Panc1 (cell line): Measurements from ENCODE around the gene CREB5. TPM values are rescaled to one million over a fixed set of nuclear protein-coding genes. Genes with fewer than 3 reads are reported as not detected.

Source experiments
- ATAC-seq: fragments of 200-7000 bp; cut with Tn5 transposase; 2 replicates; pipeline ENCODE4 v1.9.1; 2020; ENCODE audit warnings: mild to moderate bottlenecking, moderate library complexity
- BruUV-seq: library from RNA; stranded (reverse); fragments of 400-500 nt; replicated peaks from 2 replicates; lab custom pipeline; 2021; lab: Mats Ljungman, UMichigan
- CTCF ChIA-PET: fragments of 300-600 bp; sonication (Branson Sonifier 250); formaldehyde crosslinking; loops from one replicate; lab custom pipeline; 2022; ENCODE audit warnings: antibody characterized with exemption; lab: Charles Lee
- POLR2A ChIA-PET: fragments of 300-600 bp; sonication (Branson Sonifier 250); formaldehyde crosslinking; loops from one replicate; lab custom pipeline; 2022; ENCODE audit warnings: antibody characterized with exemption; lab: Charles Lee
- DNase-seq: peaks from one replicate; pipeline ENCODE4 v3.0.0-alpha.2; 2010; ENCODE audit warnings: low read depth, low spot score
- H3K27ac ChIP-seq: 2 replicates; pipeline ENCODE4 v1.5.1; 2011; ENCODE audit warnings: mild to moderate bottlenecking, low read length, inconsistent platforms
- H3K27me3 ChIP-seq: fragments of 200-500 bp; sonication (Bioruptor generic); 2 replicates; pipeline ENCODE4 v1.6.0; 2014; ENCODE audit warnings: low read length, inconsistent platforms; ENCODE audit not compliant: control insufficient read depth, insufficient read depth
- H3K36me3 ChIP-seq: fragments of 200-500 bp; sonication (Bioruptor generic); 2 replicates; pipeline ENCODE4 v1.5.1; 2014; ENCODE audit warnings: inconsistent platforms, mild to moderate bottlenecking, low read length, moderate library complexity; ENCODE audit not compliant: control insufficient read depth, insufficient read depth
- H3K4me1 ChIP-seq: 2 replicates; pipeline ENCODE4 v1.5.1; 2011; ENCODE audit warnings: inconsistent platforms, mild to moderate bottlenecking, low read length, moderate library complexity; ENCODE audit not compliant: control insufficient read depth, insufficient read depth
- H3K4me3 ChIP-seq, 2 experiments: 2 replicates each; pipeline ENCODE4 v1.5.1; 2011 to 2012; ENCODE audit warnings: low read depth in 2 of 2, low read length in 2 of 2, mild to moderate bottlenecking in 2 of 2, inconsistent platforms in 1 of 2, moderate library complexity in 1 of 2
- H3K9me3 ChIP-seq: fragments of 200-500 bp; sonication (Bioruptor generic); 2 replicates; pipeline ENCODE4 v1.5.1; 2014; ENCODE audit warnings: low read depth, mild to moderate bottlenecking, inconsistent platforms, low read length, moderate library complexity; ENCODE audit not compliant: control insufficient read depth, insufficient read depth
- CTCF ChIP-seq: fragments of 450-650 bp; IDR thresholded peaks from 2 replicates; pipeline ENCODE4 v1.5.1; 2017; ENCODE audit warnings: mild to moderate bottlenecking
- POLR2AphosphoS5 ChIP-seq: IDR thresholded peaks from 2 replicates; pipeline ENCODE4 v1.6.1; 2012; ENCODE audit warnings: mild to moderate bottlenecking, low read depth, low read length, moderate library complexity
- REST ChIP-seq, 2 experiments: IDR thresholded peaks; 2 replicates each; pipeline ENCODE4 v1.6.1; 2011 to 2012; ENCODE audit warnings: low read depth in 2 of 2, control low read depth in 1 of 2, low read length in 1 of 2, mild to moderate bottlenecking in 1 of 2, moderate library complexity in 1 of 2; ENCODE audit not compliant: insufficient read depth in 1 of 2
- SIN3A ChIP-seq: IDR thresholded peaks from 2 replicates; pipeline ENCODE4 v1.6.1; 2012; ENCODE audit warnings: low read depth, mild to moderate bottlenecking, low read length, moderate library complexity, borderline replicate concordance; ENCODE audit not compliant: insufficient read depth
- TCF7L2 ChIP-seq: IDR thresholded peaks from 2 replicates; pipeline ENCODE4 v1.6.1; 2011; ENCODE audit warnings: mild to moderate bottlenecking, low read depth, low read length, inconsistent platforms
- in situ Hi-C: cut with HindIII; loops from 2 replicates; pipeline ENCODE4 v1.10.0; 2016; ENCODE audit warnings: low sequenced_read_pairs, low pct_unique_long_range_greater_than_20kb
- intact Hi-C: fragments of 100-400 bp; cut with micrococcal nuclease; formaldehyde crosslinking; loops from one replicate; pipeline ENCODE4 v1.10.0; 2022; ENCODE audit not compliant: unreplicated experiment
- total RNA-seq: library from RNA; stranded (reverse); gene quantifications from one replicate; pipeline ENCODE4 v1.2.1, GENCODE V29; 2021; ENCODE audit not compliant: unreplicated experiment

The CREB5 gene
- total RNA-seq, 1 experiment from 2014 or later, result 3.1 TPM

- in situ Hi-C loops, result no loop called here
- H3K27me3 ChIP-seq, result peaks cover 2% of the 10 kb centered on the region; the same call in 1 of the 2 replicates
These were observed 86.3 kb downstream of the CREB5 start for GRCh38 chr7:28498636-28499035.

GRCh38 chr7:28500138-28500537 lies 87.8 kb downstream of the CREB5 start:
- no peaks in the 10 kb centered on the region; the same call in 1 of the 2 replicates for H3K27me3 ChIP-seq
- DNase-seq (no peak), ATAC-seq (no peak)
- ChIA-PET CTCF (no interaction called here), POLR2A (no interaction called here)
- H3K9me3 ChIP-seq, result no peaks in the 10 kb centered on the region
- no peak overlapping the region for H3K4me3 ChIP-seq
- H3K4me1 ChIP-seq, result no peaks in the 10 kb centered on the region
- BruUV-seq, result no TSS peak
- no peak for TF ChIP-seq POLR2AphosphoS5
- no peak for TF ChIP-seq SIN3A
- TF ChIP-seq REST (IDR thresholded peaks at IDR 0.05; ENCODE audit: insufficient read depth in 1 of 2, low read depth in 2 of 2, low read length in 1 of 2), result no peak
- no peak for TF ChIP-seq TCF7L2
- TF ChIP-seq CTCF, result no peak
- in situ Hi-C loops (no loop called here), intact Hi-C loops (no loop called here)
- H3K27ac ChIP-seq, result no peak overlapping the region
- H3K36me3 ChIP-seq, result no peaks in the 10 kb centered on the region

More at GRCh38 chr7:28498636-28499035, 86.3 kb downstream of the CREB5 start:
- no peaks in the 10 kb centered on the region for H3K36me3 ChIP-seq
- no TSS peak for BruUV-seq
- H3K4me1 ChIP-seq, result no peaks in the 10 kb centered on the region
- ChIA-PET POLR2A (no interaction called here), CTCF (no interaction called here)
- no peaks in the 10 kb centered on the region for H3K9me3 ChIP-seq
- ATAC-seq (no peak), DNase-seq (no peak)
- no peak for TF ChIP-seq REST (IDR thresholded peaks at IDR 0.05; ENCODE audit: insufficient read depth in 1 of 2, low read depth in 2 of 2, low read length in 1 of 2)
- no peak for TF ChIP-seq CTCF
- no peak overlapping the region for H3K4me3 ChIP-seq
- H3K27ac ChIP-seq, result no peak overlapping the region
- intact Hi-C loops, result no loop called here
